AML-193 (cell line): ENCODE data around the gene GSTT2.
"Not testable (repeated sequence)": the region's sequence is repeated elsewhere in the genome, so short reads cannot be mapped to it uniquely, and the experiment has no call there.

Experiments
- DNase-seq, 2 experiments: peaks; one replicate each; lab custom pipeline; 2025; lab: John Stamatoyannopoulos, UW

GSTT2 gene

DNA sequence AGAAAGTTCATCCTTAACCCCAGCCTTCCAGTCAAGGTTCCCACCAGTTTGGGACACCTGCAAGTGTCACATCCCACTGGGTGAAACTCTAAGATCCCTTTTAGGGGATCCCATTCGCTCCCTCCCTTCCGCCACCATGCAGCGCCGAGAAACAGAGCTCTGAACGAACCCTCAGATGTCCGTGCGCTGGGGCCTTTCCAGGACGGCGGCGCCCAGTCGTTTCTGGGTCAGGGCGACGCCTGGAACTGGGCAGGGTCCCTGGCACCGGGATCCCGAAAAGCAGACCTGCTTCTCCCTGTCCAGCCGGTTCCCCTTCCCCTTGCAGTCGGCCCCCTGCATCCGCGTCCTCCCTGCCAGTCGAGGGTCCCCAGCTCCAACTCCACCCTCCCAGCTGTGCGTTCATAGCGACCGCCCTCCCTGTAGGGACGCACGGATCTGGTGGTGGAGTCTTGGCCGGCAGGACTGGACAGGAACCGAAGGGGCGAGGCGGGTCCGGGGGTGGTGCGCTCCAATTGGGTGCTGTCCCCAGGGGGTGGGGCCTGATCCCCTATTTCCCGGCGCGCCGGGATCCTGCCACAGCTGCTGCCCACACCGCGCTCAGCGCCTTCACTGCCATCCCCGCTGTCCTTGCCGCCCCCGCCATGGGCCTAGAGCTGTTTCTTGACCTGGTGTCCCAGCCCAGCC is at the start of gene GSTT2:
Gene GSTT2 (plus strand): TSS at position 578 of the 684 bp plus-strand sequence.
- DNase-seq = not testable (repeated sequence)

- no peak for DNase-seq
Observed at GRCh38 chr22:23938328-23939016, 41.5 kb upstream of the GSTT2 start.

DNA sequence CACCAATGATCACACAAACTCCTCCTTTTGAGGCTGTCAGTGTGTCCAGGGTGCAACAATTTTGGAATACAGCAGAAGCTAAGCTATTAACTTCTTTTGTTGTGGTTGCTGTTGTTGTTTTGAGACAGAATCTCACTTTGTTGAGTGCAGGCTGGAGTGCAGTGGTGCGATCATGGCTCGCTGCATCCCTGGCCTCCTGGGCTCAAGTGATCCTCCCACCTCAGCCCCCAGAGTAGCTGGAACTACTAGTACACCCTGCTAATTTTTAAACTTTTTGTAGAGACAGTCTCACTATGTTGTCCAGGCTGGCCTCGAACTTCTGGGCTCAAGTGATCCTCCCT is 40.9 kb upstream of the GSTT2 start:
- DNase-seq = no peak

DNA sequence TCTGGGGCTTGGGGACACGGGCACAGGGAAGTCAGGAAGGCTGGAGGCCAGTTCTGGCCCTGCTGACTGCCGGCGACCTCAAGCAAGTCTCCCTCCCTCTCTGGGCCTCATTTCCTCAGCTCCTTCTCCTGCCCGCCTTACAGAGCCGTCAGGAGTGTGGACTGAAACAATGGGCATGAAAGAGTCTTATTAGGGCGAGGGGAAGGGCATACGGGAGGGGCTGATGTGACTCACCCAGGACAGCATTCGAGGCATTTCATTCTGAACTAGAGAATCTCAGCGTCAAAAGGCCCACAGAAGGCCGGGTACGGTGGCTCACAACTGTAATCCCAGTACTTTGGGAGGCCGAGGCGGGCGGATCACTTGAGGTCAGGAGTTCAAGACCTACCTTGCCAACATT is 39.8 kb upstream of the GSTT2 start:
- not testable (repeated sequence) for DNase-seq

DNA sequence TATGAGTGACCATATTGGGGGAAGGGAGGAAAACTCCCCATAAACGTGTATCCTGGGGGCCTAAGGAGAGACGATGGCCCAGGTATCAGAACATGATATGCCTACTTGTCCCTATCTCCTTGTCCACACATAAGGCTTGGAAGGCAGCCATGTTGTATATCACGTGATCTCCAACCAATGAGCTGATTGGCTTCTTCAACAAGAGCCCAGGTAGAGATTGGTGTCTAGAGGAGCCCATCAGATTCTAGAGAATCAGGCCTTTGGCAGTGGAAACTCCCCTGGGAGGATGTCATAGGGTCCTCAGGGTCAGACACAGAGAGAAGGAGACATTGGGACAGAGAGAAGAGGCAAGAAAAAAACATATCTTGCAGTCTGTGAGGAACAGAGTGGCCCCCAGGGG is 32.5 kb upstream of the GSTT2 start:
- not testable (repeated sequence) for DNase-seq

GRCh38 chr22:23949764-23950163 is 30.2 kb upstream of the GSTT2 start:
- DNase-seq = not testable (repeated sequence)

- DNase-seq = not testable (repeated sequence)
Observed at GRCh38 chr22:23951383-23951782, 28.6 kb upstream of the GSTT2 start.

DNA sequence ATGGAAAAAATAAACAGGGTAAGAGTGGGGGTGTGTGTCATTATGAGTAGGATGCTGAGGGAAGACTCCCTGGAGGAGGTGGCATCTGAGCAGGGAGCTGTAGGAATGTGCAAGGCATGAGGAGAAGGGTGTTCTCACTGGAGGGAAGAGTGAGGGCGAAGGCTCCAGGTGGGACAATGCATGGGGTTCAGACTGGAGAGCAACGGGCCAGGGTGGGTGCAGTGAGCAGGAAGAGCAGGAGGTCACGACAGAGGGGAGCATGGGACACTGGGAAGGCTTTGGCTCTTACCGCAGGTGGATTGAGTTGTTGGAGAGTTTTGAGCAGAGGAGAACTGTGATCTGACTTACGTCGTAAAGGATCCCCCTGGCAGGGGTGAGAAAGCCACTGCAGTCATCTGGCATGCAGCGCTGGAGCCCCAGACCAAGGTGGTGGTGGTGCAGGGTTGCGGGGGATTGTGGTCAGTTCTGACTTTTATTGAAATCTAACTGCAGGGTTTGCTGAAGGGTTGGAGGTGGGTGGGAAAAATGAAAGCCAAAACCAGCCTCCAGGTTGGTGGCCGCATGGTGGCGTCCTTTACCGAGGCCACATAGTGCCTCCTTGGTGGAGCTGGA is 27.0 kb upstream of the GSTT2 start:
- not testable (repeated sequence) for DNase-seq

- DNase-seq = not testable (repeated sequence)
Observed at GRCh38 chr22:23953485-23953884, 26.4 kb upstream of the GSTT2 start.

- not testable (repeated sequence) for DNase-seq
Observed at GRCh38 chr22:23954193-23954990, 25.5 kb upstream of the GSTT2 start.

- not testable (repeated sequence) for DNase-seq
Observed at GRCh38 chr22:23954991-23955305, 25.0 kb upstream of the GSTT2 start.

GRCh38 chr22:23955886-23956285 is 24.0 kb upstream of the GSTT2 start:
- not testable (repeated sequence) for DNase-seq

DNA sequence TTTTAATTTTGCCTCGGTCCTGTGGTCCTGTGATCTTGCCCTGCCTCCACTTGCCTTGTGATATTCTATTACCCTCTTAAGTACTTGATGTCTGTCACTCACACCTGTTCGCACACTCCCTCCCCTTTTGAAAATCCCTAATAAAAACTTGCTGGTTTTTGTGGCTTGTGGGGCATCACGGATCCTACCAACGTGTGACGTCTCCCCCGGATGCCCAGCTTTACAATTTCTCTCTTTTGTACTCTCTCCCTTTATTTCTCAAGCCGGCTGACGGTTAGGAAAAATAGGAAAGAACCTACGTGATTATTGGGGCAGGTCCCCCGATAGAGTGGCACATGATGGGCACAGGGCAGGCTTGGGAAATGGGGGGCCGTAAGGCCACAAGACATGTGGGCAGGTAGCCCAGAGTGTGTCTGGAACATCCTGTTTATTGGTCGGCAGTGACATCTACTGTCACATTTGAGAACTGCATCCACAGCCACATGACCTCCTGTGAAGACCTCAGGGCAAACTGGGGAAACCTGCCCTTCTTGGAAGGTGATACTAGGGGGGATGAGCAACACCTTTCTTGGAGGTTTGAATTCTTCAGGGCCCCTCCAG is 23.5 kb upstream of the GSTT2 start:
- peak; percentile 49 to 57 for DNase-seq

- DNase-seq = not testable (repeated sequence)
Observed at GRCh38 chr22:23961084-23961771, 18.7 kb upstream of the GSTT2 start, which contains the start of gene GSTT2B. GSTT2B (minus strand) TSS chr22:23961195; CDS start chr22:23961131, 64 bp downstream.

DNA sequence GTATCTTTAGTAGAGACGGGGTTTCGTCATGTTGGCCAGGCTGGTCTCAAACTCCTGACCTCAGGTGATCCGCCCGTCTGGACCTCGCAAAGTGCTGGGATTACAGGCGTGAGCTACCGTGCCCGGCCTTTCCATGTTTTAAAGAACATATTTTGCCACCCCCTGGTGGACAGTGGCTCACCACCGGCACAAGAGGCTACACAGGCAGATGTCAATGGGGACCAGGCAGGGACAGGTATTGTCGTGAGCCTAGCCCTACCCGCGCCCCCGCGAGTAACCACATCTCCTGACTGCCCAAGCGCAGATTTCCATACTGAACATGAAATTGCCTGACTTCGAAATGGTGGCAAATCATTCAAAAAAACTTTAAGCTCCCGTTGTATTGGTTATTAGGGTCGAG is 13.8 kb upstream of the GSTT2 start:
- not testable (repeated sequence) for DNase-seq

GRCh38 chr22:23966568-23966967 is 13.4 kb upstream of the GSTT2 start, which contains the start of gene DDTL:
DDTL (plus strand) TSS chr22:23966888; CDS start chr22:23966915, 27 bp downstream.
- DNase-seq = not testable (repeated sequence)

- DNase-seq = no peak
Observed at GRCh38 chr22:23969071-23969470, 10.9 kb upstream of the GSTT2 start.

DNA sequence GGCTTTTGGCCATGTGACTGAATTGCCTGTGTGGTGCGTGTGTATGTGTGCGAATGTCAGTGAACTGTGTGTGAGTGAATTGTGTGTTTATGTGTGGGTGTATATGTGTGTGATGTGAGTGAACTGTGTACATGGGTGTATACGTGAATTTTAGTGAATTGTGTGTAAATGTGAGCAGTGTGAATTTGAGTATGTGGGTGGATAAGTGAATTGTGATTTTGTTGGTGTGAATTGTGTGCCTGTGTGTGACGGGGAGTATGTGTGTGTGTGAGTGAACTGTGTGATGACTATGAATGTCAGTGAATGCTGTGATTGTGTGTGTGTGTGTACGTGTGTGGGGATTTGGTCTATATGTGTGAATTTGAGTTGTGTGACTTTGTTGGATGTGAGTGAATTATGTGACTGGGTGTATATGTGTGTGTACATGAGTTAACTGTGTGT is 9.7 kb upstream of the GSTT2 start:
- no peak for DNase-seq

DNA sequence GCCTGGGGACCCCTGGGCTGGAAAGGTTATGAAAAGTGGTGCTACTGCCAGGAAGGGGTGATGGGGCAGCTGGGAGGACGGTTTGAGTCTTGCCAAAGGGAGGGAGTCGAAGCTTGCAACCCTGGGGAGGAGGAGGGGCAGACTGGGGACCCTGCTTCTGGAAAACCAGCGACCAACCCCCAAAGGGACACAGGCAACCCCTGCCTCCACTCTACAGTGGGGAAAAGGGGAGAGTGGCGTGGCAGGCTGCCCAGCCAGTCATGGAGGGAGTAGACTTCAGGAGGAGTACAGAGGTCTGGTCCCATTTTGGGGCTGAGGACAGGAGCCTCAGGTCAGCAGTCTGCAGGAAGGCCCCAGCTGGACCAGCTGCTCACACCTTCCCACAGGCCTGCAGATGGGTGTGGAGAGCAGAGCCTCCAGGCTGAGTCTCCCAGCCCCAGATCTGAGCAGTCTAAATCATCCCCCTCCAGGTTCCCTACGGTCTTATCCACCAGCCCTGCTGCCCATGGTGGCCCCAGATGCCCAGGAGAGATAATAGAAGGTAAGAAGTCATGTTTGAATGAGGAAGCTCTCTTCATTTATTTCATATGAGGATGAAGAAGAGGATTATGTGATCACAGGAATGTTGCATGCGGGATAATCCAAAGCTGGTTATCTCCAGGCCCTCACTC is 9.0 kb upstream of the GSTT2 start:
- no peak for DNase-seq

- DNase-seq = not testable (repeated sequence)
Observed at GRCh38 chr22:23971927-23972326, 8.0 kb upstream of the GSTT2 start.

- DNase-seq = not testable (repeated sequence)
Observed at GRCh38 chr22:23974345-23974744, 5.6 kb upstream of the GSTT2 start, which contains the start of gene DDT. DDT (minus strand) TSS chr22:23974441; CDS start chr22:23974414, 27 bp downstream.
